GM21576 (cell line): Measurements from ENCODE around the gene WDR88.
"Not testable (repeated sequence)": the region's sequence is repeated elsewhere in the genome, so short reads cannot be mapped to it uniquely, and the experiment has no call there.

Source experiments
- ATAC-seq: cut with Tn5 transposase; IDR thresholded peaks from one replicate; pipeline ENCODE4 v1.9.1; 2021; ENCODE audit warnings: mild to moderate bottlenecking, moderate library complexity; ENCODE audit not compliant: unreplicated experiment

The WDR88 gene

GRCh38 chr19:33209850-33210230, 77.9 kb downstream of the WDR88 start:
- not testable (repeated sequence) for ATAC-seq

- ATAC-seq: no peak
Observed at GRCh38 chr19:33210266-33210940, 78.5 kb downstream of the WDR88 start.

GRCh38 chr19:33211794-33212435, 80.0 kb downstream of the WDR88 start:
- ATAC-seq: no peak

GRCh38 chr19:33212436-33213172, 80.7 kb downstream of the WDR88 start:
- no peak for ATAC-seq

- ATAC-seq: no peak
Observed at GRCh38 chr19:33214596-33214995, 82.7 kb downstream of the WDR88 start.

GRCh38 chr19:33215438-33216197, 83.7 kb downstream of the WDR88 start:
- no peak for ATAC-seq

- no peak for ATAC-seq
Observed at GRCh38 chr19:33216198-33216830, 84.4 kb downstream of the WDR88 start.

GRCh38 chr19:33217881-33218280, 86.0 kb downstream of the WDR88 start:
- ATAC-seq: no peak

- ATAC-seq: no peak
Observed at GRCh38 chr19:33219261-33219815, 87.4 kb downstream of the WDR88 start.

GRCh38 chr19:33220115-33220514, 88.2 kb downstream of the WDR88 start:
- no peak for ATAC-seq

GRCh38 chr19:33220735-33221134, 88.8 kb downstream of the WDR88 start:
- no peak for ATAC-seq

GRCh38 chr19:33221638-33222037, 89.7 kb downstream of the WDR88 start:
- no peak for ATAC-seq

- not testable (repeated sequence) for ATAC-seq
Observed at GRCh38 chr19:33222255-33222654, 90.3 kb downstream of the WDR88 start.

GRCh38 chr19:33224694-33225457, 93.0 kb downstream of the WDR88 start:
- no peak for ATAC-seq
